ENCODE data around the gene ITPR1. TPM values are rescaled to one million over a fixed set of nuclear protein-coding genes. Genes with fewer than 3 reads are reported as not detected.

Gene ITPR1
- total and polyA plus RNA-seq, 3 donors from 2014 or later = 26.5 to 129 (median 59.7) TPM

- DNase-seq = no peak
- Histone ChIP-seq H3K27ac (no peak overlapping the region), H3K4me3 (no peak overlapping the region), H3K27me3 (no peaks in the 10 kb centered on the region), H3K9me3 (no peaks in the 10 kb centered on the region), H3K4me1 (peaks cover 10% of the 10 kb centered on the region), H3K36me3 (ENCODE audit: low read depth, missing control alignments) (no peaks in the 10 kb centered on the region)
- intact Hi-C loops (cut with DNase I; ENCODE audit: low total_unique reads) = no loop called here
- TF ChIP-seq CTCF (IDR thresholded peaks at IDR 0.05) (no peak), POLR2A (IDR thresholded peaks at IDR 0.05) (no peak)
- 79 to 85% methylated on average over 14 of the region's 14 CpGs for WGBS, 2 donors
Measured at GRCh38 chr3:4736284-4736861, 243.2 kb downstream of the ITPR1 start.

GRCh38 chr3:4738737-4739274 is 245.7 kb downstream of the ITPR1 start:
- intact Hi-C loops (cut with DNase I; ENCODE audit: low total_unique reads) = no loop called here
- no peaks in the 10 kb centered on the region for H3K27me3 ChIP-seq
- WGBS, 2 donors = 94 to 95% methylated on average over 8 to 9 of the region's 9 CpGs
- H3K36me3 ChIP-seq (ENCODE audit: low read depth, missing control alignments) = no peaks in the 10 kb centered on the region
- H3K27ac ChIP-seq = no peak overlapping the region
- H3K9me3 ChIP-seq = no peaks in the 10 kb centered on the region
- DNase-seq = no peak
- no peak overlapping the region for H3K4me3 ChIP-seq
- no peak for TF ChIP-seq CTCF (IDR thresholded peaks at IDR 0.05)
- no peak for TF ChIP-seq POLR2A (IDR thresholded peaks at IDR 0.05)
- peaks cover 19% of the 10 kb centered on the region for H3K4me1 ChIP-seq

- intact Hi-C loops (cut with DNase I; ENCODE audit: low total_unique reads) = no loop called here
- Histone ChIP-seq H3K27ac (no peak overlapping the region), H3K9me3 (no peaks in the 10 kb centered on the region), H3K36me3 (ENCODE audit: low read depth, missing control alignments) (no peaks in the 10 kb centered on the region), H3K4me3 (no peak overlapping the region), H3K4me1 (peaks cover 19% of the 10 kb centered on the region), H3K27me3 (no peaks in the 10 kb centered on the region)
- WGBS, 2 donors = 87 to 96% methylated on average over 9 of the region's 9 CpGs
- DNase-seq = no peak
- TF ChIP-seq POLR2A (IDR thresholded peaks at IDR 0.05) (no peak), CTCF (IDR thresholded peaks at IDR 0.05) (no peak)
Measured at GRCh38 chr3:4739289-4740236, 246.4 kb downstream of the ITPR1 start.

- DNase-seq = peak; percentile 40
- Histone ChIP-seq H3K4me1 (peaks cover 19% of the 10 kb centered on the region), H3K27ac (peak overlapping the region; percentile 53 to 64), H3K9me3 (no peaks in the 10 kb centered on the region), H3K36me3 (ENCODE audit: low read depth, missing control alignments) (no peaks in the 10 kb centered on the region), H3K4me3 (no peak overlapping the region), H3K27me3 (no peaks in the 10 kb centered on the region)
- TF ChIP-seq POLR2A (IDR thresholded peaks at IDR 0.05) (no peak), CTCF (IDR thresholded peaks at IDR 0.05) (no peak)
- 62 to 65% methylated on average over 11 to 13 of the region's 13 CpGs for WGBS, 2 donors
- intact Hi-C loops (cut with DNase I; ENCODE audit: low total_unique reads) = no loop called here
Measured at GRCh38 chr3:4740397-4741105, 247.4 kb downstream of the ITPR1 start.
